Liver (tissue), 9 donors: ENCODE results near the gene IL1RAPL2. TPM values are rescaled to one million over a fixed set of nuclear protein-coding genes. Genes with fewer than 3 reads are reported as not detected.

Experiments used
- DNase-seq: peaks from one replicate; pipeline ENCODE4 v3.0.0-alpha.2; 2017; ENCODE audit warnings: low spot score
- H3K27ac ChIP-seq, 2 donors: one replicate each; pipeline ENCODE4 v1.7.0; 2013; ENCODE audit warnings: inconsistent platforms in 2 of 2, low read length in 2 of 2, control low read depth in 1 of 2, low read depth in 1 of 2, mild to moderate bottlenecking in 1 of 2
- H3K27me3 ChIP-seq, 4 donors: one replicate each; pipeline versions ENCODE4 v1.6.1 to v1.7.0; 2013; ENCODE audit warnings: low read length in 3 of 4, inconsistent platforms in 1 of 4, mild to moderate bottlenecking in 1 of 4, moderate library complexity in 1 of 4; ENCODE audit not compliant: control insufficient read depth in 4 of 4, insufficient read depth in 4 of 4
- H3K36me3 ChIP-seq, 4 donors: one replicate each; pipeline versions ENCODE4 v1.6.1 to v1.7.0; 2013; ENCODE audit warnings: low read length in 3 of 4, mild to moderate bottlenecking in 3 of 4, low read depth in 1 of 4, moderate library complexity in 1 of 4; ENCODE audit not compliant: control insufficient read depth in 4 of 4, insufficient read depth in 3 of 4
- H3K4me1 ChIP-seq, 4 donors: one replicate each; pipeline versions ENCODE4 v1.6.1 to v1.7.0; 2013; ENCODE audit warnings: low read length in 3 of 4, mild to moderate bottlenecking in 3 of 4, moderate library complexity in 1 of 4; ENCODE audit not compliant: control insufficient read depth in 4 of 4, insufficient read depth in 4 of 4
- H3K4me3 ChIP-seq, 3 donors: one replicate each; pipeline versions ENCODE4 v1.6.1 to v1.7.0; 2013; ENCODE audit warnings: low read length in 3 of 3, control low read depth in 1 of 3, low read depth in 1 of 3, mild to moderate bottlenecking in 1 of 3
- H3K9ac ChIP-seq, 2 donors: one replicate each; pipeline ENCODE4 v1.7.0; 2013; ENCODE audit warnings: low read length in 2 of 2, mild to moderate bottlenecking in 2 of 2, moderate library complexity in 2 of 2, control low read depth in 1 of 2, low read depth in 1 of 2
- H3K9me3 ChIP-seq, 4 donors: one replicate each; pipeline versions ENCODE4 v1.6.1 to v1.7.0; 2013; ENCODE audit warnings: low read length in 3 of 4; ENCODE audit not compliant: control insufficient read depth in 4 of 4
- ATF3 ChIP-seq: IDR thresholded peaks from 2 replicates; pipeline ENCODE4 v1.6.1; 2016; ENCODE audit warnings: antibody characterized with exemption
- CTCF ChIP-seq: fragments of 150-350 bp; IDR thresholded peaks from 2 replicates; pipeline ENCODE4 v1.5.1; 2017; ENCODE audit warnings: improper control_type of control experiment, low read depth, low read length; ENCODE audit not compliant: missing input control
- EGR1 ChIP-seq, 2 donors: IDR thresholded peaks; 2 replicates each; pipeline ENCODE4 v1.6.1; 2016 to 2018; ENCODE audit warnings: antibody characterized with exemption in 2 of 2, low read depth in 2 of 2
- FOXA1 ChIP-seq: IDR thresholded peaks from 2 replicates; pipeline ENCODE4 v1.6.1; 2016; ENCODE audit warnings: antibody characterized with exemption
- FOXA2 ChIP-seq: IDR thresholded peaks from 2 replicates; pipeline ENCODE4 v1.6.1; 2016; ENCODE audit warnings: antibody characterized with exemption
- GABPA ChIP-seq, 2 donors: IDR thresholded peaks in 1 of 2; conservative IDR thresholded peaks in 1 of 2; 2 replicates each; pipeline ENCODE4 v1.6.1; 2016; ENCODE audit warnings: antibody characterized with exemption in 2 of 2, mild to moderate bottlenecking in 1 of 2, moderate library complexity in 1 of 2
- HNF4A ChIP-seq, 2 donors: conservative IDR thresholded peaks; 2 replicates each; pipeline ENCODE4 v1.6.1; 2016; ENCODE audit warnings: antibody characterized with exemption in 2 of 2, mild to moderate bottlenecking in 2 of 2
- HNF4G ChIP-seq: IDR thresholded peaks from 2 replicates; pipeline ENCODE4 v1.6.1; 2016; ENCODE audit warnings: antibody characterized with exemption
- JUND ChIP-seq, 2 donors: IDR thresholded peaks; 2 replicates each; pipeline ENCODE4 v1.6.1; 2016; ENCODE audit warnings: antibody characterized with exemption in 2 of 2
- MAX ChIP-seq: IDR thresholded peaks from 2 replicates; pipeline ENCODE4 v1.6.1; 2016; ENCODE audit warnings: antibody characterized with exemption
- NR2F2 ChIP-seq: IDR thresholded peaks from 2 replicates; pipeline ENCODE4 v1.6.1; 2016; ENCODE audit warnings: antibody characterized with exemption
- RAD21 ChIP-seq, 2 donors: IDR thresholded peaks; 2 replicates each; pipeline ENCODE4 v1.6.1; 2016; ENCODE audit warnings: antibody characterized with exemption in 2 of 2, mild to moderate bottlenecking in 2 of 2
- REST ChIP-seq: IDR thresholded peaks from 2 replicates; pipeline ENCODE4 v1.6.1; 2016; ENCODE audit warnings: antibody characterized with exemption, mild to moderate bottlenecking
- RXRA ChIP-seq, 2 donors: IDR thresholded peaks; 2 replicates each; pipeline ENCODE4 v1.6.1; 2017 to 2018; ENCODE audit warnings: antibody characterized with exemption in 2 of 2, mild to moderate bottlenecking in 1 of 2
- SP1 ChIP-seq: IDR thresholded peaks from 2 replicates; pipeline ENCODE4 v1.6.1; 2018; ENCODE audit warnings: antibody characterized with exemption, mild to moderate bottlenecking
- TAF1 ChIP-seq: conservative IDR thresholded peaks from 2 replicates; pipeline ENCODE4 v1.6.1; 2016; ENCODE audit warnings: antibody characterized with exemption, mild to moderate bottlenecking
- YY1 ChIP-seq: IDR thresholded peaks from 2 replicates; pipeline ENCODE4 v1.6.1; 2016; ENCODE audit warnings: antibody characterized with exemption, mild to moderate bottlenecking
- ZBTB33 ChIP-seq: IDR thresholded peaks from 2 replicates; pipeline ENCODE4 v1.6.1; 2016; ENCODE audit warnings: antibody characterized with exemption
- WGBS: extraction: QIAGEN DNeasy Blood & Tissue Kit; methylation state at CpG from one replicate; pipeline ENCODE4 v1.1.7; 2013; 5-methylcytosine and 5-hydroxymethylcytosine counted together
- polyA plus RNA-seq, 2 donors: library from polyadenylated mRNA; stranded (reverse) in 1 of 2; unstranded in 1 of 2; fragments of 200-250 nt in 1 of 2; fragments of >200 nt in 1 of 2; fragmentation: Nextera tagmentation in 1 of 2; extraction: Ambion mirVana in 1 of 2; gene quantifications; one replicate each; pipeline versions ENCODE4 v1.2.1 to v1.2.3, GENCODE V29; 2013 to 2015
- total RNA-seq, 2 donors: library from RNA; depleted of rRNA; stranded (reverse); fragments of >200 nt; gene quantifications; one replicate each; pipeline ENCODE4 v1.2.3, GENCODE V29; 2014
- donor health status: healthy.
- donor health status: healthy.
- donor health status: healthy.
- donor health status: healthy.
- donor health status: healthy.

IL1RAPL2 gene
- total and polyA plus RNA-seq, 4 donors: 0.20 to 1.6 (median 0.91) TPM

- Histone ChIP-seq H3K27ac (no peak overlapping the region), H3K36me3 (no peaks in the 10 kb centered on the region), H3K27me3 (no peaks in the 10 kb centered on the region), H3K4me3 (no peak overlapping the region), H3K9ac (no peak overlapping the region), H3K4me1 (no peaks in the 10 kb centered on the region), H3K9me3 (peaks cover 0 to 4% (median 0%) of the 10 kb centered on the region in 4 donors)
- TF ChIP-seq EGR1 (IDR thresholded peaks at IDR 0.05; ENCODE audit: low read depth in 2 of 2): no peak
- no peak for TF ChIP-seq CTCF
- TF ChIP-seq ATF3: no peak
- no peak for TF ChIP-seq RAD21 (IDR thresholded peaks at IDR 0.05)
- no peak for TF ChIP-seq HNF4G
- no peak for DNase-seq
Measured at GRCh38 chrX:105495376-105495775, 929.4 kb downstream of the IL1RAPL2 start.

GRCh38 chrX:105502336-105502735 is 936.3 kb downstream of the IL1RAPL2 start:
- peaks cover 0 to 4% (median 0%) of the 10 kb centered on the region in 4 donors for H3K9me3 ChIP-seq
- 88% methylated on average over 1 of the region's 1 CpG for WGBS

More at GRCh38 chrX:105502336-105502735, 936.3 kb downstream of the IL1RAPL2 start:
- Histone ChIP-seq H3K4me1 (no peaks in the 10 kb centered on the region), H3K9ac (no peak overlapping the region), H3K27ac (no peak overlapping the region), H3K4me3 (no peak overlapping the region), H3K36me3 (no peaks in the 10 kb centered on the region), H3K27me3 (no peaks in the 10 kb centered on the region)
- no peak for DNase-seq
- TF ChIP-seq YY1 (no peak), JUND (IDR thresholded peaks at IDR 0.05) (no peak), HNF4A (conservative IDR thresholded peaks at IDR 0.05) (no peak), NR2F2 (no peak), RAD21 (IDR thresholded peaks at IDR 0.05) (no peak), GABPA (IDR thresholded peaks at IDR 0.05 in 1 of 2, conservative IDR thresholded peaks at IDR 0.05 in 1 of 2) (no peak), ZBTB33 (no peak), TAF1 (no peak), ATF3 (no peak), FOXA2 (no peak), REST (no peak), FOXA1 (no peak), RXRA (IDR thresholded peaks at IDR 0.05) (no peak), CTCF (no peak), SP1 (no peak), MAX (no peak), HNF4G (no peak), EGR1 (IDR thresholded peaks at IDR 0.05; ENCODE audit: low read depth in 2 of 2) (no peak)
